ENCODE measurements around the gene METTL27.

METTL27 gene

DNA sequence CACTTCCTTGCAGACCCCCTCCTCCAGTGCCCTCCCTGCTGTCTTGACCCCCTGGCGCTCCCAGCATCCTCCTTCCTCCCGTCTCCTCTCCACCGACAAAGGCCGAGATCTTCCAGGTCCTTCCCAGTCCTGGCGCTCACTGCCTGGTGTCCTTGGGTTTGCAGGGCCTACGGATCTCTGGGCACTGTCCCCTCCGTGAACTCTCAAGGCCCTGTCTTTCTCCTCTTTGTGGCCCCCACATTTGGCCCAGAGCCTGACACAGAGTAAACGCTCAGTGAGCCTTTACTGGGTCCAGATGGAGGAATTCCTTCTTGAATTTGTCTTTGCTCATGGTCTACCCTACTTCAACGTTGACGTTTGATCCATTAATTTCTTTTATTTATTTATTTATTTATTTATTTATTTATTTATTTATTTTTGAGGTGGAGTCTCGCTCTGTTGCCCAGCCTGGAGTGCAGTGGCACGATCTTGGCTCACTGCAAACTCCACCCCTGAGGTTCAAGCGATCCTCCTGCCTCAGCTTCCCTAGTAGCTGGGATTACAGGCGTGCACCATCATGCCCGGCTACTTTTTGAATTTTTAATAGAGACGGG is 48.3 kb upstream of the METTL27 start (continued):
- TF ChIP-seq, protein P1, sequence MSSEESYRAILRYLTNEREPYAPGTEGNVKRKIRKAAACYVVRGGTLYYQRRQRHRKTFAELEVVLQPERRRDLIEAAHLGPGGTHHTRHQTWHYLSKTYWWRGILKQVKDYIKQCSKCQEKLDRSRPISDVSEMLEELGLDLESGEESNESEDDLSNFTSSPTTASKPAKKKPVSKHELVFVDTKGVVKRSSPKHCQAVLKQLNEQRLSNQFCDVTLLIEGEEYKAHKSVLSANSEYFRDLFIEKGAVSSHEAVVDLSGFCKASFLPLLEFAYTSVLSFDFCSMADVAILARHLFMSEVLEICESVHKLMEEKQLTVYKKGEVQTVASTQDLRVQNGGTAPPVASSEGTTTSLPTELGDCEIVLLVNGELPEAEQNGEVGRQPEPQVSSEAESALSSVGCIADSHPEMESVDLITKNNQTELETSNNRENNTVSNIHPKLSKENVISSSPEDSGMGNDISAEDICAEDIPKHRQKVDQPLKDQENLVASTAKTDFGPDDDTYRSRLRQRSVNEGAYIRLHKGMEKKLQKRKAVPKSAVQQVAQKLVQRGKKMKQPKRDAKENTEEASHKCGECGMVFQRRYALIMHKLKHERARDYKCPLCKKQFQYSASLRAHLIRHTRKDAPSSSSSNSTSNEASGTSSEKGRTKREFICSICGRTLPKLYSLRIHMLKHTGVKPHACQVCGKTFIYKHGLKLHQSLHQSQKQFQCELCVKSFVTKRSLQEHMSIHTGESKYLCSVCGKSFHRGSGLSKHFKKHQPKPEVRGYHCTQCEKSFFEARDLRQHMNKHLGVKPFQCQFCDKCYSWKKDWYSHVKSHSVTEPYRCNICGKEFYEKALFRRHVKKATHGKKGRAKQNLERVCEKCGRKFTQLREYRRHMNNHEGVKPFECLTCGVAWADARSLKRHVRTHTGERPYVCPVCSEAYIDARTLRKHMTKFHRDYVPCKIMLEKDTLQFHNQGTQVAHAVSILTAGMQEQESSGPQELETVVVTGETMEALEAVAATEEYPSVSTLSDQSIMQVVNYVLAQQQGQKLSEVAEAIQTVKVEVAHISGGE (tag by site-specific recombination; conservative IDR thresholded peaks at IDR 0.05; ENCODE audit: low read depth): peak; percentile 72
- no peak for TF ChIP-seq ZNF747 (tag by site-specific recombination; IDR thresholded peaks at IDR 0.05)
- no peak for TF ChIP-seq ZNF114 (tag by site-specific recombination; IDR thresholded peaks at IDR 0.05)
- TF ChIP-seq, protein P2, sequence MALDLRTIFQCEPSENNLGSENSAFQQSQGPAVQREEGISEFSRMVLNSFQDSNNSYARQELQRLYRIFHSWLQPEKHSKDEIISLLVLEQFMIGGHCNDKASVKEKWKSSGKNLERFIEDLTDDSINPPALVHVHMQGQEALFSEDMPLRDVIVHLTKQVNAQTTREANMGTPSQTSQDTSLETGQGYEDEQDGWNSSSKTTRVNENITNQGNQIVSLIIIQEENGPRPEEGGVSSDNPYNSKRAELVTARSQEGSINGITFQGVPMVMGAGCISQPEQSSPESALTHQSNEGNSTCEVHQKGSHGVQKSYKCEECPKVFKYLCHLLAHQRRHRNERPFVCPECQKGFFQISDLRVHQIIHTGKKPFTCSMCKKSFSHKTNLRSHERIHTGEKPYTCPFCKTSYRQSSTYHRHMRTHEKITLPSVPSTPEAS (tag by site-specific recombination; IDR thresholded peaks at IDR 0.05): no peak
- no peak for TF ChIP-seq ZNF596 (tag by site-specific recombination; IDR thresholded peaks at IDR 0.05)
- peak; percentile 22; the same call in 1 of the 2 replicates for TF ChIP-seq ZNF654 (tag by site-specific recombination; IDR thresholded peaks at IDR 0.05; ENCODE audit: low read depth)
- TF ChIP-seq ZNF664 (tag by site-specific recombination; IDR thresholded peaks at IDR 0.05): 0 out of 2 replicates have a peak, but pooled peaks have one; percentile 51
- TF ChIP-seq, protein P3, sequence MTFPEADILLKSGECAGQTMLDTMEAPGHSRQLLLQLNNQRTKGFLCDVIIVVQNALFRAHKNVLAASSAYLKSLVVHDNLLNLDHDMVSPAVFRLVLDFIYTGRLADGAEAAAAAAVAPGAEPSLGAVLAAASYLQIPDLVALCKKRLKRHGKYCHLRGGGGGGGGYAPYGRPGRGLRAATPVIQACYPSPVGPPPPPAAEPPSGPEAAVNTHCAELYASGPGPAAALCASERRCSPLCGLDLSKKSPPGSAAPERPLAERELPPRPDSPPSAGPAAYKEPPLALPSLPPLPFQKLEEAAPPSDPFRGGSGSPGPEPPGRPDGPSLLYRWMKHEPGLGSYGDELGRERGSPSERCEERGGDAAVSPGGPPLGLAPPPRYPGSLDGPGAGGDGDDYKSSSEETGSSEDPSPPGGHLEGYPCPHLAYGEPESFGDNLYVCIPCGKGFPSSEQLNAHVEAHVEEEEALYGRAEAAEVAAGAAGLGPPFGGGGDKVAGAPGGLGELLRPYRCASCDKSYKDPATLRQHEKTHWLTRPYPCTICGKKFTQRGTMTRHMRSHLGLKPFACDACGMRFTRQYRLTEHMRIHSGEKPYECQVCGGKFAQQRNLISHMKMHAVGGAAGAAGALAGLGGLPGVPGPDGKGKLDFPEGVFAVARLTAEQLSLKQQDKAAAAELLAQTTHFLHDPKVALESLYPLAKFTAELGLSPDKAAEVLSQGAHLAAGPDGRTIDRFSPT (tag by site-specific recombination; IDR thresholded peaks at IDR 0.05): no peak
- TF ChIP-seq ZNF48 (tag by site-specific recombination; IDR thresholded peaks at IDR 0.05): no peak
- TF ChIP-seq GLI2 (tag by site-specific recombination; IDR thresholded peaks at IDR 0.05; ENCODE audit: borderline replicate concordance, low read depth): no peak; the same call in 1 of the 2 replicates
- TF ChIP-seq, protein P4, sequence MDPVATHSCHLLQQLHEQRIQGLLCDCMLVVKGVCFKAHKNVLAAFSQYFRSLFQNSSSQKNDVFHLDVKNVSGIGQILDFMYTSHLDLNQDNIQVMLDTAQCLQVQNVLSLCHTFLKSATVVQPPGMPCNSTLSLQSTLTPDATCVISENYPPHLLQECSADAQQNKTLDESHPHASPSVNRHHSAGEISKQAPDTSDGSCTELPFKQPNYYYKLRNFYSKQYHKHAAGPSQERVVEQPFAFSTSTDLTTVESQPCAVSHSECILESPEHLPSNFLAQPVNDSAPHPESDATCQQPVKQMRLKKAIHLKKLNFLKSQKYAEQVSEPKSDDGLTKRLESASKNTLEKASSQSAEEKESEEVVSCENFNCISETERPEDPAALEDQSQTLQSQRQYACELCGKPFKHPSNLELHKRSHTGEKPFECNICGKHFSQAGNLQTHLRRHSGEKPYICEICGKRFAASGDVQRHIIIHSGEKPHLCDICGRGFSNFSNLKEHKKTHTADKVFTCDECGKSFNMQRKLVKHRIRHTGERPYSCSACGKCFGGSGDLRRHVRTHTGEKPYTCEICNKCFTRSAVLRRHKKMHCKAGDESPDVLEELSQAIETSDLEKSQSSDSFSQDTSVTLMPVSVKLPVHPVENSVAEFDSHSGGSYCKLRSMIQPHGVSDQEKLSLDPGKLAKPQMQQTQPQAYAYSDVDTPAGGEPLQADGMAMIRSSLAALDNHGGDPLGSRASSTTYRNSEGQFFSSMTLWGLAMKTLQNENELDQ (tag by site-specific recombination; IDR thresholded peaks at IDR 0.05; ENCODE audit: low read depth): no peak
- TF ChIP-seq, protein P5, sequence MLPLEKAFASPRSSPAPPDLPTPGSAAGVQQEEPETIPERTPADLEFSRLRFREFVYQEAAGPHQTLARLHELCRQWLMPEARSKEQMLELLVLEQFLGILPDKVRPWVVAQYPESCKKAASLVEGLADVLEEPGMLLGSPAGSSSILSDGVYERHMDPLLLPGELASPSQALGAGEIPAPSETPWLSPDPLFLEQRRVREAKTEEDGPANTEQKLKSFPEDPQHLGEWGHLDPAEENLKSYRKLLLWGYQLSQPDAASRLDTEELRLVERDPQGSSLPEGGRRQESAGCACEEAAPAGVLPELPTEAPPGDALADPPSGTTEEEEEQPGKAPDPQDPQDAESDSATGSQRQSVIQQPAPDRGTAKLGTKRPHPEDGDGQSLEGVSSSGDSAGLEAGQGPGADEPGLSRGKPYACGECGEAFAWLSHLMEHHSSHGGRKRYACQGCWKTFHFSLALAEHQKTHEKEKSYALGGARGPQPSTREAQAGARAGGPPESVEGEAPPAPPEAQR (tag by site-specific recombination; IDR thresholded peaks at IDR 0.05): no peak
- 0 out of 2 replicates have a peak, but pooled peaks have one; percentile 29 for TF ChIP-seq RBAK (tag by site-specific recombination; IDR thresholded peaks at IDR 0.05)
- no peak for TF ChIP-seq ZNF626 (tag by site-specific recombination; IDR thresholded peaks at IDR 0.05)
- no peak for TF ChIP-seq ZNF239 (tag by site-specific recombination; IDR thresholded peaks at IDR 0.05)
- no peak for TF ChIP-seq ZNF707 (tag by site-specific recombination; IDR thresholded peaks at IDR 0.05)
- TF ChIP-seq ZSCAN16 (tag by site-specific recombination; IDR thresholded peaks at IDR 0.05): no peak
- no peak for TF ChIP-seq ZNF16 (tag by site-specific recombination; IDR thresholded peaks at IDR 0.05; ENCODE audit: low read depth)
- TF ChIP-seq, protein P6, sequence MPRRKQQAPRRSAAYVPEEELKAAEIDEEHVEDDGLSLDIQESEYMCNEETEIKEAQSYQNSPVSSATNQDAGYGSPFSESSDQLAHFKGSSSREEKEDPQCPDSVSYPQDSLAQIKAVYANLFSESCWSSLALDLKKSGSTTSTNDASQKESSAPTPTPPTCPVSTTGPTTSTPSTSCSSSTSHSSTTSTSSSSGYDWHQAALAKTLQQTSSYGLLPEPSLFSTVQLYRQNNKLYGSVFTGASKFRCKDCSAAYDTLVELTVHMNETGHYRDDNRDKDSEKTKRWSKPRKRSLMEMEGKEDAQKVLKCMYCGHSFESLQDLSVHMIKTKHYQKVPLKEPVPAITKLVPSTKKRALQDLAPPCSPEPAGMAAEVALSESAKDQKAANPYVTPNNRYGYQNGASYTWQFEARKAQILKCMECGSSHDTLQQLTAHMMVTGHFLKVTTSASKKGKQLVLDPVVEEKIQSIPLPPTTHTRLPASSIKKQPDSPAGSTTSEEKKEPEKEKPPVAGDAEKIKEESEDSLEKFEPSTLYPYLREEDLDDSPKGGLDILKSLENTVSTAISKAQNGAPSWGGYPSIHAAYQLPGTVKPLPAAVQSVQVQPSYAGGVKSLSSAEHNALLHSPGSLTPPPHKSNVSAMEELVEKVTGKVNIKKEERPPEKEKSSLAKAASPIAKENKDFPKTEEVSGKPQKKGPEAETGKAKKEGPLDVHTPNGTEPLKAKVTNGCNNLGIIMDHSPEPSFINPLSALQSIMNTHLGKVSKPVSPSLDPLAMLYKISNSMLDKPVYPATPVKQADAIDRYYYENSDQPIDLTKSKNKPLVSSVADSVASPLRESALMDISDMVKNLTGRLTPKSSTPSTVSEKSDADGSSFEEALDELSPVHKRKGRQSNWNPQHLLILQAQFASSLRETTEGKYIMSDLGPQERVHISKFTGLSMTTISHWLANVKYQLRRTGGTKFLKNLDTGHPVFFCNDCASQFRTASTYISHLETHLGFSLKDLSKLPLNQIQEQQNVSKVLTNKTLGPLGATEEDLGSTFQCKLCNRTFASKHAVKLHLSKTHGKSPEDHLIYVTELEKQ (tag by site-specific recombination; IDR thresholded peaks at IDR 0.05; ENCODE audit: borderline replicate concordance): no peak
- no peak for TF ChIP-seq ZNF473 (tag by site-specific recombination; IDR thresholded peaks at IDR 0.05)
- TF ChIP-seq ZNF629 (tag by site-specific recombination; IDR thresholded peaks at IDR 0.05): 0 out of 2 replicates have a peak, but pooled peaks have one; percentile 17
- no peak for TF ChIP-seq ZNF571 (tag by site-specific recombination; IDR thresholded peaks at IDR 0.05)
- no peak for TF ChIP-seq ZNF2 (tag by site-specific recombination; IDR thresholded peaks at IDR 0.05)
- no peak for TF ChIP-seq ZNF155 (tag by site-specific recombination; IDR thresholded peaks at IDR 0.05)
- no peak for TF ChIP-seq ZNF610 (tag by site-specific recombination; IDR thresholded peaks at IDR 0.05; ENCODE audit: borderline replicate concordance)
- TF ChIP-seq ZBTB8A (tag by site-specific recombination; IDR thresholded peaks at IDR 0.05): peak; percentile 69
